HG02870 (cell line): Measurements from ENCODE around the gene SRGAP3.

ENCODE experiments used
- ATAC-seq: cut with Tn5 transposase; IDR thresholded peaks from one replicate; pipeline ENCODE4 v1.9.1; 2021; ENCODE audit warnings: mild to moderate bottlenecking, moderate library complexity; ENCODE audit not compliant: unreplicated experiment

SRGAP3 gene

DNA sequence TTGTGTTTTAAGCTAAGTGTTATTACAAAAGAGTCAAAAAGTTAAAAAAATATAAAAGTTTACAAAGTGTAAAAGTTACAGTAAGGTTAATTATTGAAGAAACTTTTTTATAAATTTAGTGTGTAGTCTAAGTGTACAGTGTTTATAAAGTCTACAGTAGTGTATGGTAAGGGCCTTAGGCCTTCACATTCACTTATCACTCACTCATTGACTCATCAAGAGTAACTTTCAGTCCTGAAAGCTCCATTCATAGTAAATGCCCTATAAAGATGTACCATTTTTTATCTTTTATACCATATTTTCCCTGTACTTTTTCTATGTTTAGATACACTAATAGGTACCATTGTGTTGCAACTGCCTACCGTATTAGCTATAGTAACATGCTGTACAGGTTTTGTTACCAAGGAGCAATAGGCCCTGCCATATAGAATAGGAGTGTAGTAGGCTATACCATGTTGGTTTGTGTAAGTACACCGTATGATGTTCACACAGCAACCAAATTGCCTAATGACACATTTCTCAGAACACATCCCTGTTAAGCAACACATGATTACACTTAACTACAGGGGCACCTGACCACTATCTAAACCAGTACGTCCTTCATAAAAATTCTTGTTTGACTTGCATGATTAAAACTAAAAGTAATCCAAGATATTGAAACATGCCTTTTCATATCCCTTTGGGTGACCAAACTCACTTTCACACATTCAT is 303.4 kb downstream of the SRGAP3 start:
- ATAC-seq: no peak

DNA sequence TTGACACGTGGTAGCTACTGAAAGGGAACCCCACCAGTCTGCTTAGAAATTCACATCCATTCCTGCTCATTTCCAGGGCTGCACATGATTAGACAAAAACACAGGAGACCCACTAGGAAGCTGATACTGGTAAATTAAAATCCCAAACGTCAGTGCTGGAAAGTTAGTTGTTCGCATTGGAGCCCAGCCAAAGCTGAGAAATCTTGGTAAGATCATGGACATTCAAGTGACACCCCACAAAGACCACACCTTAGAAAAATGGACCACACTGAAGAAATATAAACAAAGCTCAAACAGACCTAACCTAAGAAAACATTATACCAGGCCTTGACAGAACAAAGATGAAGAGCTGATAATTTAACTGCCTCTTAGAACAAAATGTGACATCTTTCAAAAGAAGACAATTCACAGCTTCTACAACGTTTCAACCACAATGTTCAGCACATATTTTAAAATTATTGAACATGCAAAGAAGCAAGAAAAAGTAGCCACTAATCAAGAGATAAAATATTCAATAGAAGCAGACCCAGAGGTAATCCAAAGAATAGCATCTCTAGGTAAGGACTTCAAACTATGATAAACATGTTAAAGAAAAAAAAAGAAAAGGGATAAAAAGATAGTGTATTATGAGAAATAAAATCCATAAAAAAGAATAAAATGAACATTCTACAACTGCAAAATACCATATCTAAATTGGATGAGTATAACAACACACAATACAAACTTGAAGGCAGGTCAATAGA is 306.5 kb downstream of the SRGAP3 start:
- ATAC-seq: no peak

DNA sequence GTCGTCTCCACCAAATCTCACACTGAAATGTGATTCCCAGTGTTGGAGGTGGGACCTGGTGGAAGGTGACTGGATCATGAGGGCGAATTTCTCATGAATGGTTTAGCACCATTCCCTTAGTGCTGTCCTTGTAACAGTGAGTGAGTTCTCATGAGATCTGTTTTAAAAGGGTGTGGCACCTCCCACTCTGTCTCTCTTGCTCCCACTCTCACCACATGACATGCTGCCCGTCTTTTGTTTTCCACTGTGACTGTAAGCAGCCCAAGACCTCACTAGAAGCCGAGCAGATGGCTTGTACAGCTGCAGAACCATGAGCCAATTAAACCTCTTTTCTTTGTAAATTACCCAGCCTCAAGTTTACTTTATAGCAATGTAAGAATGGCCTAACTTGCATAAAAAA is 307.3 kb downstream of the SRGAP3 start:
- ATAC-seq: no peak

DNA sequence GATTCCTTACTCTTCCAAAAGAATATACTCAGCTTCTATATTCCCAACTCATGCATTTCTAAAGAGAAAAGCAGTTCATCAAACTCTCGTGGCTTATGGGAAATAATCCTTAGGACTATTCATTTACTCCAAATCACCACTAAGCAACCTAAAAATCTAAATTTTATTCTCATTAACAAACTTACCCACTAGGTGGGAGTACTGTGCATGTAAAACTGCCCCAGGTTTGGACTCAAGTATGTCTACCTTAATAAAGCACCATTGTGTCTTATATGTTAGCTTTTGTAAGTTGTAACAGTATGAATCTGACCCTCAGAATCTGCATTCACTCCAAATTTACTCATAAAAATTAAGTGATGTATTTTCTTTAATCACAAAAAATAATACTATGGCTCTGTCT is 311.4 kb downstream of the SRGAP3 start:
- ATAC-seq: peak; percentile 48

DNA sequence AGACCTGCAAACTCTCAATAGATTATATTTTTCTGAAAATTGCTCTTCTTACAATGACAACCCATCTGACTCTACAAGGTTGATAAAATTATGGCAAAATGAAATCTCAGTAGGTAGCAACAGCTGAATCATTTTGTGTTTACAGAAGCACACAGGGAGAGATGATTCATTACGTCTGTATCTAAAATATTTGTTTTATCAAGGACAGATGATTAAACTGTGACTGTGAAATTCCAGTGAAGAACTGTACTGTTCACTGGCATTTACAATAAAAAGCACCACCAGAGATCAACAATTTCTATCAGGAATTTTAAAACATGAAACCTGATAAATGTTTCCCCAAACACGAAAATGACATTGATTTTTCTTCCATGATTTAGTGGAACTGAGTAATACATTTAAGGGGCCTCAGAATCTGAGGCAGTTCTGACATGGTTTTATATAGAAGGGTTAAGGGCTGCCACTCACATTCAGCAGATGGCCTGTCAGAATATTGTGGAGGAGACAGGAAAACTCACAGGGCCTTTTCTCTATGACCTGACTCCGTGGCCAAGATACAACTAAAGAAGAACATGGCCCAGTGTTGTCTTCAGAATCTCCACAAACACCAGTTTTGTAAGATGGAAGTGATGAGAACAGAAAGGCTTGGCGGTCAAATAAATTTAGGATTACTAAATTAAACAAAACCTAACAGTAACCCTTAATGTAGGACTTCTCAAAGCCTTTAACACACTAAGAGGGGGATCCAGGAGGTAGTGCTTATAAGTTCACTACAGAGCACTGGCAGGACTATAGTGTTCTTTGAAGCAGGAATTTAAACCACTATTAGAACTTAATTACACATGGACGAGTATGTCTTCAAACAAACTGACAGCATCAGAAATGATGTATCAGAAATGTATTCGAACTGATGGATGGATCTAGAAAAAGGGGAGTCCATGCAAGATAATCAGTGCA is 312.1 kb downstream of the SRGAP3 start:
- no peak for ATAC-seq

DNA sequence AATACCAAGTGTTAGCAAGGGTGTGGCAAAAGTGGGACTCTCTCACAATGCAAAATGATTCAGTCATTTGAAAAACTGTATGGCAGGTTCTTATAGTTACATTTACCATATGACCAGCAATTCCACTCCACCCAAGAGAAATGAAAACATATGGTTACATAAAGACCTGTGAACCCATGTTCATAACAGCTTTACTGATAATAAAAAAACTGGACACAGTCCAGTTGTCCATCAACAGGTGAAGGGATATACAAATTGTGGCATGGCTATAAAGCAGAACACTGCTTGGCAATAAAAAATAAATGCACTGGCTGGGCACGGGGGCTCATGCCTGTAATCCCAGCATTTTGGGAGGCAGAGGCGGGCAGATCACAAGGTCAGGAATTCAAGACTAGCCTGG is 316.9 kb downstream of the SRGAP3 start:
- no peak for ATAC-seq

DNA sequence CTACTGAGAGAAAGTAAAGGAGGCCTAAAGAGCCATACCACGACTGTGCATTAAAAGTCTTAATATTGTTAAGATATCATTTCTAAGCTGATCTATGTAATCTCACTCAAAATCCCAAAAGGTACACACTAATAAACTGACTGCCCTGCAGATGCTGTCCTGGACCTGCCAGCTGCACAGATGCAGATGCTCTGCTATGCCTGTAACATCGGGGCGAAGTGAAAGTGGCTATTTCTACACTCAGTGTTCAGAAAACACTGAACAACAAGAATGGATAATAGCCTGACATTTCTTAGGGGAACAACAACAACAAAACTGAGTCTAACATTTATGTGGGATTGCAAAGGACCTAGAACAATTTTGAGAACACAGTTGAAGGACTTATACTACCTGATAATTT is 318.1 kb downstream of the SRGAP3 start:
- no peak for ATAC-seq
